Activated CD4-positive, alpha-beta memory T cell treated with anti-CD3 and anti-CD28 coated beads, Interleukin-2, amount 10 ng/mL, durations not matched to agents 7 days and 5 days (primary cell): ENCODE data around the gene MAPK4. TPM values are rescaled to one million over a fixed set of nuclear protein-coding genes. Genes with fewer than 3 reads are reported as not detected.

Experiments
- CTCF ChIA-PET: fragments of 350-600 bp; sonication (Branson Sonifier 250); formaldehyde crosslinking; loops from one replicate; lab custom pipeline; 2021; ENCODE audit warnings: antibody characterized with exemption, inconsistent platforms; lab: Charles Lee
- POLR2A ChIA-PET: fragments of 350-600 bp; sonication (Branson Sonifier 250); formaldehyde crosslinking; loops from one replicate; lab custom pipeline; 2021; ENCODE audit warnings: antibody characterized with exemption; lab: Charles Lee
- DNase-seq: peaks from one replicate; pipeline ENCODE4 v3.0.0-alpha.2; 2020
- H3K27ac Mint-ChIP-seq: one replicate; pipeline ENCODE4 v1.8.0; 2021; ENCODE audit warnings: mild to moderate bottlenecking, mixed read lengths
- H3K27me3 Mint-ChIP-seq: one replicate; pipeline ENCODE4 v1.8.0; 2021; ENCODE audit warnings: mixed read lengths
- H3K36me3 Mint-ChIP-seq: one replicate; pipeline ENCODE4 v1.8.0; 2021; ENCODE audit warnings: low read depth, mixed read lengths
- H3K4me1 Mint-ChIP-seq: one replicate; pipeline ENCODE4 v1.8.0; 2021; ENCODE audit warnings: mixed read lengths
- H3K4me3 Mint-ChIP-seq: one replicate; pipeline ENCODE4 v1.8.0; 2021; ENCODE audit warnings: mild to moderate bottlenecking, mixed read lengths
- H3K9me3 Mint-ChIP-seq: one replicate; pipeline ENCODE4 v1.8.0; 2021; ENCODE audit warnings: mixed read lengths
- total RNA-seq, 2 experiments: library from RNA; stranded (reverse); gene quantifications; one replicate each; pipeline ENCODE4 v1.2.3, GENCODE V29; 2021

The MAPK4 gene
- total RNA-seq, 2 experiments from 2014 or later: not detected

DNA sequence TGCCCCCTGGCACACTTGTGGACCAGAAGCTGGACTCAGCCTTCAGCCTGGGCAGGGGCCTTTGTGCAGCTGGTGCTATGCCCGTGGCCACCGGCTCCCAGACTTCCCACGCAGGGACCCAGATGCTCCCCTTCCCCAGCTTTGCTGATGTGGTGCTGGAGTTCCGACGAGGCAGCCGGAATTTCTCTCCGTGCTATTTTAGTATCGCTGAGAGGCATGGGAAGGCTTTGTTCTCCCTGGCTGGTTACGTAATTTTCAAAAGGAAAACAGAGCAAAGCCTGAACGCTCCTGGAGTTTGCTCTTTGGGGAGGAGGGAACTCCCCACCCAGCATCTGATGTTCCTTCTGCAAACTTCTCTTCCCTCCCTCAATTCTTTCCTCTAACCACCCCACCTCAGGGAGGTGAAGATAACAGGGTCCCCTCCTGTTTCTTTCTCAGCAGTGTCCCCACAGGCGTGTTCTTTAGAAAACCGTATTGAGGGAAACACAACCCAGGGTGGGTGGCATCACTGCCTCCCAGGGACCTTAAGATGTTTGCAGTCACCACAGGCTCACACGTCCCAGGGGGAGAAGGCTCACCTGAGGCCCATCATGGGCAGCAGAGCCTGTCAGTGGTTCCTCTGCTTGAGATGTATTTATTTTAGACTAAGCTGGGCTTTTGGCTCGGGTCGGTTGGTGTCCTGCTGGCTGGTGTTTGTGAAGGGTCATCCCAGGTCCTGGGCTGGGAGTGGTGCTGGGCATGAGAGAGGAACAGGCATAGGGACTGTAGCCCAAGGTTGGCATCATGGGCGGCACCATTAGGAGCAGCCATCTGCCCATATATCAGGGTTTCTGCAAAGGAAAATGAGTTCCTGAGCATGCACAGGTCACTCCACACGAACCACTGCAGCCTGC lies 95.0 kb downstream of the MAPK4 start:
- Mint-ChIP-seq H3K9me3 (no peaks in the 10 kb centered on the region), H3K36me3 (no peaks in the 10 kb centered on the region), H3K4me1 (no peaks in the 10 kb centered on the region), H3K27me3 (no peaks in the 10 kb centered on the region), H3K27ac (no peak overlapping the region), H3K4me3 (no peak overlapping the region)
- POLR2A ChIA-PET: no interaction called here
- DNase-seq: no peak
- CTCF ChIA-PET: no interaction called here

DNA sequence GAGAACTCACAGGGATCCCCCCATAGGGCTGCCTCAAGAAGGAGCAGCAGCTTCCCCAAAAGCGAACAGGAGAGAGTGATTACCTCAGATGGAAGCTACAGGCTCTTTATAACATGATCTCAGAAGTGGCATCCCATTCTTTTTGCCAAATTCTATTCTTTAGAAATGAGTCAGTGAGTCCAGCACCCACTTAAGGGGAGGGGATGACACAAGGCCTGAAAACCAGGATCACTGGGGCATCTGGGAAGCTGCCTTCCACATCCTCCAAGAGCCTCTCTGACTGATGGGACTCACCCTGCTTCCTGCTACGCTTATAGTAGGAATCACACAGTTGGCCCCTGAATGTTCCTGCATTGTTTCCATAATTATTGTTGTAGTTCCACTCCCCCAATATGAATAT lies 96.5 kb downstream of the MAPK4 start:
- DNase-seq: no peak
- Mint-ChIP-seq H3K4me1 (no peaks in the 10 kb centered on the region), H3K36me3 (no peaks in the 10 kb centered on the region), H3K27me3 (no peaks in the 10 kb centered on the region), H3K9me3 (no peaks in the 10 kb centered on the region), H3K4me3 (no peak overlapping the region), H3K27ac (no peak overlapping the region)
- POLR2A ChIA-PET: no interaction called here
- CTCF ChIA-PET: no interaction called here

DNA sequence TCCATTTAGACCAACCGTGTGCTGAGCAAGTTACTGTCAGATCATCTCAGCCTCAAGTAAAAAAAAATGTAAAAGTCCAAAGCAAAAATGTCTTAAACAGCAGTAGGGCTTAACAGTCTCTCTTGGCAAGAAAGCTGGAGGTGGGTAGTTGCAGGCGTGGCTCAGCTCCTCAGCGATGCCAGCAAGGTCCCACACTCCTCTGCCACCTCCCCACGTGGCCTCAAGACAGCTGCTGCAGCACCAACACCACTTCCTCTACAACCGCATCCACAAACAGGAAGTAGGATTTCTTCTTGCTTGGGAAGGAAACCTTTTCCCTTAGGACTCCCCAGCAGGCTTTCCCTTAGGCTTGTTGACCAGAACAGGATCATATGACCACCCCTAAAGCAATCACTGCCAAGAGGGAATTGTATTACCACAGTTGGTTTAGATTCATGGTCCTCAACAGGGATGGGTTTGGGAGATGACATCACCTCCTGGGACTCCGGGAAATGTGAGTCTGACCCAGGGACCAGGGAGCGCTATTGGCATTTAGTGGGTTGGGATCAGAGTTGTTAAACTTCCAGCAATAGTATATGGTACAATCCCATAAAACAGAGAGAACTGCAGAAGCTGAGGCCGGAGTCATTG lies 97.1 kb downstream of the MAPK4 start:
- H3K4me3 Mint-ChIP-seq: no peak overlapping the region
- DNase-seq: no peak
- no peaks in the 10 kb centered on the region for H3K27me3 Mint-ChIP-seq
- H3K4me1 Mint-ChIP-seq: no peaks in the 10 kb centered on the region
- no peak overlapping the region for H3K27ac Mint-ChIP-seq
- ChIA-PET CTCF (no interaction called here), POLR2A (no interaction called here)
- H3K9me3 Mint-ChIP-seq: peaks cover 2% of the 10 kb centered on the region
- H3K36me3 Mint-ChIP-seq: no peaks in the 10 kb centered on the region

DNA sequence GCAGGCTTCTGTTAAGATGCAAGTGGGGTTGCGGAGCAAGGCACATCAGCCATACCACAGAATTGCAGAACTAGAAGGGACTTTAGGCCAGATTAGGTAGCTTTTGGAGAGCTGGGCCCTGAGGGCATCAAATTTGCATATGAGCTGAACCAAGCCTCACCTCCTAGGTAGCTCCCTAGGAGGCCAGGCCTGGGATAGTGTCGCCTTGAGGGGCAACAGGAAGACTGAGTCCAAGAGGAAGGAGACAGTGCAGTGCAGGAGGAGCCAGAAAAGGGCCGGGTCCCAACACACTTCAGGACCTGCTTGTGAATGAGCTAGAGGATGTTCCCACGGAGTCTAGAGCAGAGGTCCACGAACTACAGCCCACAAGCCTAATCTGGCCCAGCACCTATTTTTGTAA lies 98.7 kb downstream of the MAPK4 start:
- ChIA-PET POLR2A (no interaction called here), CTCF (no interaction called here)
- H3K27me3 Mint-ChIP-seq: no peaks in the 10 kb centered on the region
- peaks cover 4% of the 10 kb centered on the region for H3K9me3 Mint-ChIP-seq
- H3K4me1 Mint-ChIP-seq: no peaks in the 10 kb centered on the region
- DNase-seq: no peak
- no peak overlapping the region for H3K27ac Mint-ChIP-seq
- no peak overlapping the region for H3K4me3 Mint-ChIP-seq
- no peaks in the 10 kb centered on the region for H3K36me3 Mint-ChIP-seq

DNA sequence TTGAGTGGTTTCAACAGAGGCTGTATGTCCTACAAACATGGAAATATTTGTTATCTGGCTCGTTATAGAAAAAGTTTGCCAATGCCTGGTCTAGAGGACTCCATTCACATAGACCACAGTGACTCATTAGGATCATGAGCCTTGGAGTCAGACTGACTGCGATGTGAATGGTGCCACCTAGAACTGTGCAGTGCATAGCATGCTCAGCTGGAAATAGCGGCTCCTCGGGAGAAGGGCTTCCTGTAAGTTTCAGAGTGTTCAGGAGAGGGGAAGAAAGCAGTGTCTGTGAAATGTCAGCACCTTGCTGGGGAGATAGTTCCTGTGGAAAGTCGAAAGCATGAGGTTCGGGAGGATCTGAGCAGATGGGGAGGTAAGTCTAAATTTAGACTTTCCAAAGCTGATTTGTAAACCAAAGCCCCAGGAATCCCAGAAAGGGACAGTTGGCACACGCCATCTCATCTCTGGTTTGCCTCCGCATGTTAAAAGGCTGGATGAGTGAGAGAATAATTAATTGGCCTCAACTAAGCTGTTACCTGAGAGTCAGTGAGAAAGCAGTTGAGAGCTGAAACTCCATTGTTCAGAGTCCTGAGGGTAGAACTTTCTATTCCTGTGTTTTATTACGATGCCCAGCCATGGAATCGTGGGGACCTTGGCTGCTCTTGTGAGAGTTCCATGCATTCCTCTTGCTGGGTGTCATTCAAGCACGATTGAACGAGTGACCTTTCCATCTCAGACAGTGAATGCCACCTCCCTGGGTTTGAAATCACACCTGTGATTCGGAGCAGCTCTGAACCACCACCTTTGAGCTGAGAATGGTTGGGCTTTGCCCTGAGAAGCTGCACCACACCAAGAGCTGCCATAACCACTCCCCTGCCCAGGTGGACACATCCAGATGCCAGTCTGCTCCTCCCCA lies 99.5 kb downstream of the MAPK4 start:
- Mint-ChIP-seq H3K27me3 (no peaks in the 10 kb centered on the region), H3K4me3 (no peak overlapping the region), H3K9me3 (peaks cover 4% of the 10 kb centered on the region), H3K36me3 (no peaks in the 10 kb centered on the region), H3K4me1 (no peaks in the 10 kb centered on the region), H3K27ac (no peak overlapping the region)
- CTCF ChIA-PET: no interaction called here
- no peak for DNase-seq
- POLR2A ChIA-PET: no interaction called here

DNA sequence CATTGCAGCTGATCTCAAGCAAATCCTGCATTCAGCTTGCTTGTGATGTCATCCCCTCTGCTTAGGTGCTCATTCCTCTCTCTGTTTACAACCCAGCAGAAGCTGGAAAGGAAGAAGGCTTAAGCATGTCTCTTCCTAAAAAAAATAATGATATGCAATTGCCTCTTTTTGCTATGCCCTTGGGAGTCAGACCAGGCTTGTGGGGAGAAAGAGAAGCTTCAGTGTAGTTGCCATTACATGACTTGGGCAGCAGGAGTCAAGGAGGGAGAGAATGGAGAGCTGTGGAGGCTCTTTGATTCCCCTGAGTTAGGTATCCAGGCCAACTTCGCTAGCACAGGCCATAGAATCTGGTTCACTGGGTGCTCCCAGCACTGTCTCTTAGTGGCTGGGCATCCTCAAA lies 101.1 kb downstream of the MAPK4 start:
- no peak for DNase-seq
- Mint-ChIP-seq H3K27me3 (no peaks in the 10 kb centered on the region), H3K4me1 (no peaks in the 10 kb centered on the region), H3K9me3 (peaks cover 4% of the 10 kb centered on the region), H3K27ac (no peak overlapping the region), H3K4me3 (no peak overlapping the region), H3K36me3 (no peaks in the 10 kb centered on the region)
- CTCF ChIA-PET: no interaction called here
- POLR2A ChIA-PET: no interaction called here

DNA sequence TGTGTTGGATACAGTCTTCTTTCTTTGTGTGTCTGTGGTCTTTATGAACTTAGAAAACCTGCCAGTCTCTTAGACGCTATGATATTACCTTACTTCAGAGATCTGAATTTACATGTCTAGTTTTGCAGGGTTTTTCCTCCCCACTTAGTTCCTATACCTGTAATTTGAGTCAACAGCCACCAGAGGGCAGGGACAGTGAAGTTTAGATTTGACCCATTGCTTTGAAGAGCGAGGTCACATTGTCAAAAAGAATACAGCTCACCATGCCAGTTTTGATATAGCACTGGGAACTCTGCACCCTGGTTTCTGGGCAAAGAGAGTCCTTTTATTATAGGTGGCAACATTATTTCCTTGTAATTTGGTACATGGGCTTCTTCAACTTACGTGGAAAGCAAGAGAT lies 102.3 kb downstream of the MAPK4 start:
- H3K4me3 Mint-ChIP-seq: no peak overlapping the region
- CTCF ChIA-PET: interaction anchor here (1.4 kb wide), 1 partner anchor 10 kb away, joined by 3 read pairs; no protein-coding TSS in a partner anchor
- H3K27ac Mint-ChIP-seq: no peak overlapping the region
- POLR2A ChIA-PET: no interaction called here
- no peaks in the 10 kb centered on the region for H3K36me3 Mint-ChIP-seq
- no peaks in the 10 kb centered on the region for H3K27me3 Mint-ChIP-seq
- no peak for DNase-seq
- peaks cover 4% of the 10 kb centered on the region for H3K9me3 Mint-ChIP-seq
- H3K4me1 Mint-ChIP-seq: no peaks in the 10 kb centered on the region

DNA sequence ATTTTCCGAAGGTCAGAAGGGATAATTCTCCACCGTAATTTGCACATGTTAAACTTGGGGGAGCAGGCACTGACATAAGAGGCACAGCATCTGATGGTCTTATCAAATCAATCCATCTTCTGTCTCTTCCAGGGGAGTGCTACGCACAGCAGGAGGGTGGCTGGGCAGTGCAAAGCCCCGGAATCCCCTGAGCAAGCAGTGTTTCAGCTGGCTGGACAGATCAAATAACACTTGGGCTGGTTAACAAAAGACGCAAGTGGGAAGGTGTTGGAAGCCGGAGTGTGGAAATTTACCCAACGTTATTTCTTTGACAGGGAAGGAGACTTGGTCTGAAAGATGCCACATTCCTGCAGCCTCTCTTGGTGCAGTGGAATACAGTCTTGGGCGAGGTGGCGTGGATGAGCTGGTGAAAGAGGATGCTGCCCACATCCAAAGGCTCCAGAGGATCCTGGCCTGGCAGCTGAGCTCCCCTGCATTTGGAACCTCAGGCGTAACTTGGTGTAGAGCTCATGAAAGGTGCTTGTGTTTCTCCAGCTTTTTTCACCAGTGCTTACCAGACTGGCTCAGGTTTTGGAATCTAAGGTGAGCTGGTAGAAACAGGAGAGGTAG lies 103.0 kb downstream of the MAPK4 start:
- DNase-seq: no peak
- Mint-ChIP-seq H3K4me1 (no peaks in the 10 kb centered on the region), H3K9me3 (peaks cover 4% of the 10 kb centered on the region), H3K27me3 (no peaks in the 10 kb centered on the region), H3K36me3 (no peaks in the 10 kb centered on the region), H3K27ac (no peak overlapping the region), H3K4me3 (no peak overlapping the region)
- ChIA-PET CTCF (interaction anchor here (1.4 kb wide), 1 partner anchor 9 kb away, joined by 3 read pairs; no protein-coding TSS in a partner anchor), POLR2A (no interaction called here)

DNA sequence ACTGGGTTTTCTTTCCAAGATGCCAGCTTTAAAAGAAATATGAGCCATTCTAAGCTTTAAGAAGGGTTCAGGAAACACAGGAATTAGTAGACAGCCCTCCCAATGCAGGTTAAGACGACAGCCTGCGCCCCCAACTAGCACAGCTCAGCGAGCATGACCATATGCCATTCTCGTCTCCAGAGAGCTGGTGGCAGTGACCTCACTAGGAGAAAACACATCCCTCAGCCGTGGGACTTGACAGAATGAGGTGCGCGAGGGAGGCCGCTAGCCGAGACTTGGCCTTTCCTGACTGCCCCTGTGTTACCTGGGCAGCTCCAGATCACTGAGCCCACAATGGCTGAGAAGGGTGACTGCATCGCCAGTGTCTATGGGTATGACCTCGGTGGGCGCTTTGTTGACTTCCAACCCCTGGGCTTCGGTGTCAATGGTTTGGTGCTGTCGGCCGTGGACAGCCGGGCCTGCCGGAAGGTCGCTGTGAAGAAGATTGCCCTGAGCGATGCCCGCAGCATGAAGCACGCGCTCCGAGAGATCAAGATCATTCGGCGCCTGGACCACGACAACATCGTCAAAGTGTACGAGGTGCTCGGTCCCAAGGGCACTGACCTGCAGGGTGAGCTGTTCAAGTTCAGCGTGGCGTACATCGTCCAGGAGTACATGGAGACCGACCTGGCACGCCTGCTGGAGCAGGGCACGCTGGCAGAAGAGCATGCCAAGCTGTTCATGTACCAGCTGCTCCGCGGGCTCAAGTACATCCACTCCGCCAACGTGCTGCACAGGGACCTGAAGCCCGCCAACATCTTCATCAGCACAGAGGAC lies 103.9 kb downstream of the MAPK4 start:
- no peak for DNase-seq
- Mint-ChIP-seq H3K27ac (no peak overlapping the region), H3K4me1 (no peaks in the 10 kb centered on the region), H3K9me3 (peaks cover 4% of the 10 kb centered on the region), H3K27me3 (no peaks in the 10 kb centered on the region), H3K36me3 (no peaks in the 10 kb centered on the region), H3K4me3 (no peak overlapping the region)
- ChIA-PET CTCF (no interaction called here), POLR2A (no interaction called here)

DNA sequence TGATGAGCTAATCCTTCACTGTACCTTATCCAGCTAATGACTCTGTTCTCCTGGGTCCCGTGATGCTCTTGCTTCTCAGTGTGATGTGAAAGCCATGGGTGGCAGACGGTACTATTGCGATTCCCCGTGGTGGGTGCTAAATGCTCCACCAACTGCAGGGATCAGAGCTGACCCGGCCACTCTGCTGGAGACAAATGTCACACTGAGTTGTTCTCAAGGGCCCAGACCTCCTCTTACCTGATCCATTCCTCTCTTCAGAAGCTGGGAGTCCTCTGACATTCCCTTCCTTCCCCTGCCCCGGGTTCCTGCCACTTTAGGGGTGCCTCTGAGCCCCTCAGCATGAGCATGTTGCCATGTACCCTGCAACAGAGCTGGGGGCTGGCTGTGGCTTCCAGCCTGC lies 105.1 kb downstream of the MAPK4 start:
- DNase-seq: no peak
- CTCF ChIA-PET: no interaction called here
- POLR2A ChIA-PET: no interaction called here
- Mint-ChIP-seq H3K36me3 (no peaks in the 10 kb centered on the region), H3K9me3 (peaks cover 4% of the 10 kb centered on the region), H3K4me1 (no peaks in the 10 kb centered on the region), H3K27ac (no peak overlapping the region), H3K4me3 (no peak overlapping the region), H3K27me3 (no peaks in the 10 kb centered on the region)

DNA sequence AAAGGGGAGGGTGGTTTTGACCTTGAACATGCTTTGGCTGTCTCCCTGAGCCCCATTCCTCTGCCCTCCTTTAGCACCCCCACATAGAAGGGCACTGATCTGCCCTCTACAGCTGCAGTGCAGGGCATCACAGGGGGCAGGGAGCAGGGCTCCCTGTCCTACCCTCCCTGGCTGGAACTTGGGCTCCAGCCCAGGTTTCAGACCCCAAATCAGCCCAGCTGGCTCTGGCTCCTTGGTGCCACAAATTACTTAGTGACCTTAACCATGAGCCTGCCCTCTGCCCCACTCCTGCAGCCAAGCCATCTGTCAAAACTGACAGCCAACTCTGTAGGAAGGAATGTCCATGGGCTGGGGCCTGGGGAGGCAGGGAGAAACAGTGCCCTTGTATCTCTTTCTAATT lies 105.6 kb downstream of the MAPK4 start:
- no peaks in the 10 kb centered on the region for H3K27me3 Mint-ChIP-seq
- no peaks in the 10 kb centered on the region for H3K36me3 Mint-ChIP-seq
- DNase-seq: no peak
- ChIA-PET POLR2A (no interaction called here), CTCF (no interaction called here)
- H3K27ac Mint-ChIP-seq: no peak overlapping the region
- H3K4me1 Mint-ChIP-seq: no peaks in the 10 kb centered on the region
- peaks cover 4% of the 10 kb centered on the region for H3K9me3 Mint-ChIP-seq
- H3K4me3 Mint-ChIP-seq: no peak overlapping the region

DNA sequence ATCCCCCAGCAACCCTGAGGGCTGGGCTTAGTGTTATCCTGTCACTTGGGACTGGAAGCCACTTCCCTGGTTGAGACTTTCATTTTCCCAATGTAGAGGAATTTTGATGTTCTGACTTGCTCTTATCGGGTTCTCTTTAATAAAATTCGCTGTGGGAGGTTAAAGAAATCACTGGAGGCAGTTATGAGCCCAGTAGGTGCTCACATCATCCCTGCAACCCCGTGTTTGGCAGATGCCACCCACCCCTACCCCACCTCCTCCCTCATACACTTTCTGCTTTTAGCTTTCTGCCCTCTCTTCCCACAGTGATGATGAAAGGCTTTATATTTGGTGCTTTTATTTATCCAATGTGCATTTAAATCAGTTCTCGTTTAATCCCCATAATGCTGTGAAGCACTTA lies 106.6 kb downstream of the MAPK4 start:
- DNase-seq: no peak
- Mint-ChIP-seq H3K9me3 (peaks cover 4% of the 10 kb centered on the region), H3K4me1 (no peaks in the 10 kb centered on the region), H3K4me3 (no peak overlapping the region), H3K36me3 (no peaks in the 10 kb centered on the region), H3K27me3 (no peaks in the 10 kb centered on the region), H3K27ac (no peak overlapping the region)
- ChIA-PET CTCF (no interaction called here), POLR2A (no interaction called here)
